Ectodermal cell (in vitro differentiated cells): ENCODE measurements around the gene KRT71.

Source experiments
- H3K27ac ChIP-seq: 2 replicates; pipeline ENCODE4 v1.7.0; 2013; ENCODE audit warnings: mild to moderate bottlenecking, low read depth, low read length; ENCODE audit not compliant: insufficient read depth, poor library complexity, severe bottlenecking
- H3K27me3 ChIP-seq: 2 replicates; pipeline ENCODE4 v1.7.0; 2013; ENCODE audit warnings: mild to moderate bottlenecking, low read length; ENCODE audit not compliant: insufficient read depth, control insufficient read depth, poor library complexity, severe bottlenecking
- H3K36me3 ChIP-seq: one replicate; pipeline ENCODE4 v1.7.0; 2013; ENCODE audit warnings: low read length; ENCODE audit not compliant: control insufficient read depth, insufficient read depth
- H3K4me1 ChIP-seq: one replicate; pipeline ENCODE4 v1.7.0; 2013; ENCODE audit warnings: low read length; ENCODE audit not compliant: control insufficient read depth, insufficient read depth
- H3K4me3 ChIP-seq: 2 replicates; pipeline ENCODE4 v1.7.0; 2013; ENCODE audit warnings: low read depth, low read length, control low read depth; ENCODE audit not compliant: insufficient read depth
- H3K9me3 ChIP-seq: 2 replicates; pipeline ENCODE4 v1.7.0; 2013; ENCODE audit warnings: mild to moderate bottlenecking, low read length, moderate library complexity; ENCODE audit not compliant: control insufficient read depth
- WGBS, 2 experiments: methylation state at CpG; one replicate each; pipeline ENCODE4 v1.1.7; 2013; ENCODE audit warnings: missing lambda C conversion rate in 2 of 2; 5-methylcytosine and 5-hydroxymethylcytosine counted together

Gene KRT71

GRCh38 chr12:52578469-52578868, 25.5 kb upstream of the KRT71 start:
- 90 to 92% methylated on average over 3 of the region's 3 CpGs for WGBS, 2 experiments
- Histone ChIP-seq H3K9me3 (no peaks in the 10 kb centered on the region), H3K36me3 (no peaks in the 10 kb centered on the region), H3K4me1 (no peaks in the 10 kb centered on the region), H3K4me3 (no peak overlapping the region), H3K27ac (no peak overlapping the region), H3K27me3 (no peaks in the 10 kb centered on the region)

GRCh38 chr12:52577316-52577715, 24.4 kb upstream of the KRT71 start:
- 93 to 94% methylated on average over 8 of the region's 8 CpGs for WGBS, 2 experiments
- no peaks in the 10 kb centered on the region for H3K4me1 ChIP-seq
- no peak overlapping the region for H3K4me3 ChIP-seq
- H3K27ac ChIP-seq: no peak overlapping the region
- H3K36me3 ChIP-seq: no peaks in the 10 kb centered on the region
- H3K9me3 ChIP-seq: no peaks in the 10 kb centered on the region
- no peaks in the 10 kb centered on the region for H3K27me3 ChIP-seq

DNA sequence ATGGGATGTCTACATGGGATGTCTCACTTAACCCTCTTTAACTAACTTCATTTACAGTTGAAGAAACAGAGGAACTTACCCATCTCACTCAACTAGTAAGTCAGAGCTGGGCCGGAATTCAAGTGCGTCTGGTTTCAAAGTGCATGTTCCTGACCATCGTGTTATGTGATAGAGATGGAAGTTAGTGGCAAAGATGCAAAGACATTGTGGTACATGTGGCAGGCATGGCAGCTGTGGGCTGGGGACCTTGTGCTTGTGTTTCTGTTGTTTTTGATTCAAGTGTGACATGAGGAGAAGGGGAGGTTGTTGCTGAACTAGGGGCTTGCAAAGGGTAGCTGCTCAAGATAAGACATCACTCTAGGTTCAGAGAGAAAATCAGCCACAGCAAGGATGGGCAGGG, 23.0 kb upstream of the KRT71 start:
- no peaks in the 10 kb centered on the region for H3K36me3 ChIP-seq
- 94 to 97% methylated on average over 3 of the region's 3 CpGs for WGBS, 2 experiments
- no peak overlapping the region for H3K4me3 ChIP-seq
- no peaks in the 10 kb centered on the region for H3K9me3 ChIP-seq
- H3K27ac ChIP-seq: no peak overlapping the region
- H3K27me3 ChIP-seq: no peaks in the 10 kb centered on the region
- H3K4me1 ChIP-seq: no peaks in the 10 kb centered on the region

GRCh38 chr12:52575256-52575655, 22.3 kb upstream of the KRT71 start:
- no peaks in the 10 kb centered on the region for H3K9me3 ChIP-seq
- WGBS, 2 experiments: 94 to 95% methylated on average over 9 of the region's 9 CpGs
- H3K27me3 ChIP-seq: no peaks in the 10 kb centered on the region
- no peaks in the 10 kb centered on the region for H3K36me3 ChIP-seq
- no peaks in the 10 kb centered on the region for H3K4me1 ChIP-seq
- H3K27ac ChIP-seq: no peak overlapping the region
- H3K4me3 ChIP-seq: no peak overlapping the region

DNA sequence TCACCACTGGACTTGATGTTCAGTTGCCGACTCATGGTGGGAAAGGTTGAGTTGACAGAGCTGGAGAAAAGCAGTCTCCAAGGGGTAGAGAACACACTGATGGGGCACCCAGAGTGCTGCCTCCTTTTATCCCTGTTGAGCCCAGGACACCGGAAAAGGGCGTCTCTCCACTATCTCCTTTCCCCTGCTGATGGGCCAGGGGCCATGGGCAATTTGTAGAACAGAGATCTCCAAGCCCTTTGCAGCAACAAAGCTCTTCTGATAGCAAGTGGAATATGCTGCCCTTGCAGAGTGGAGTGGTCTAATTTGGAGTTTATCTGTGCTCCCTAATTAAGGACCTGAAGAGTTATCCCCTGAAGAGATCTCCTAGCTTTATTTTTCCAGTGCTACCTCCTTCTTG, 20.8 kb upstream of the KRT71 start, which contains the start of gene KRT74:
Gene KRT74 (minus strand): TSS at position 101 of the 400 bp plus-strand sequence. CDS start 66 bp downstream, at position 35.
- WGBS, 2 experiments: 88 to 94% methylated on average over 3 of the region's 3 CpGs
- Histone ChIP-seq H3K4me3 (no peak within 1 kb of the TSS), H3K36me3 (no peaks in the 10 kb centered on the region), H3K9me3 (no peaks in the 10 kb centered on the region), H3K27ac (no peak within 1 kb of the TSS), H3K27me3 (no peaks in the 10 kb centered on the region), H3K4me1 (no peaks in the 10 kb centered on the region)

- Histone ChIP-seq H3K27ac (no peak overlapping the region), H3K27me3 (no peaks in the 10 kb centered on the region), H3K4me1 (no peaks in the 10 kb centered on the region), H3K36me3 (no peaks in the 10 kb centered on the region), H3K9me3 (no peaks in the 10 kb centered on the region), H3K4me3 (no peak overlapping the region)
- WGBS, 2 experiments: 95 to 97% methylated on average over 15 of the region's 15 CpGs
Measured at GRCh38 chr12:52573306-52573705, 20.4 kb upstream of the KRT71 start.

DNA sequence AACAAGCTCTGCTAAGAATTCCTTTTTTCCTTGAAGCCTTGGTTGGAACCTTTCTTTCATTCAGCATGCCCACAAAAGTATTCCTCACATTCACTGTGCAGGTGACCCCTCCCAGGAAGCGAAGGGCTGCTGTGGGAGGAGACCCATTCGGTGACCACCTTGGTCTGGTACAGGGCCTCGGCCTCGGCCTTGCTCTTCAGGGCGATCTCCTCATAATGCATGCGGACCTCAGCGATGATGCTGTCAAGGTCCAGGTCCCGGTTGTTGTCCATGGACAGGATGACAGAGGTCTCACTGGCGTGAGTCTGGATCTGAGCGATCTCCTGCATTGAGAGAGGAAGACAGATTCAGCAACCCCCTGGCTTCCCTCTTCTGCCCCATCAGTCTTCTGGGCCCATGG, 17.6 kb upstream of the KRT71 start:
- no peaks in the 10 kb centered on the region for H3K36me3 ChIP-seq
- H3K4me3 ChIP-seq: no peak overlapping the region
- H3K4me1 ChIP-seq: no peaks in the 10 kb centered on the region
- no peaks in the 10 kb centered on the region for H3K9me3 ChIP-seq
- no peaks in the 10 kb centered on the region for H3K27me3 ChIP-seq
- H3K27ac ChIP-seq: no peak overlapping the region
- 95 to 97% methylated on average over 10 of the region's 10 CpGs for WGBS, 2 experiments

- Histone ChIP-seq H3K27me3 (no peaks in the 10 kb centered on the region), H3K36me3 (no peaks in the 10 kb centered on the region), H3K27ac (no peak overlapping the region), H3K9me3 (no peaks in the 10 kb centered on the region), H3K4me1 (no peaks in the 10 kb centered on the region), H3K4me3 (no peak overlapping the region)
- WGBS, 2 experiments: 94 to 95% methylated on average over 12 of the region's 12 CpGs
Measured at GRCh38 chr12:52568111-52568510, 15.2 kb upstream of the KRT71 start.

GRCh38 chr12:52566847-52567291, 13.9 kb upstream of the KRT71 start:
- Histone ChIP-seq H3K4me3 (no peak overlapping the region), H3K36me3 (no peaks in the 10 kb centered on the region), H3K9me3 (no peaks in the 10 kb centered on the region), H3K27ac (no peak overlapping the region), H3K27me3 (no peaks in the 10 kb centered on the region), H3K4me1 (no peaks in the 10 kb centered on the region)
- WGBS, 2 experiments: 74 to 84% methylated on average over 8 of the region's 8 CpGs

- Histone ChIP-seq H3K27me3 (no peaks in the 10 kb centered on the region), H3K4me1 (no peaks in the 10 kb centered on the region), H3K4me3 (no peak overlapping the region), H3K9me3 (no peaks in the 10 kb centered on the region), H3K36me3 (no peaks in the 10 kb centered on the region), H3K27ac (no peak overlapping the region)
- WGBS, 2 experiments: 75 to 77% methylated on average over 1 of the region's 1 CpG
Measured at GRCh38 chr12:52564582-52564981, 11.6 kb upstream of the KRT71 start.

DNA sequence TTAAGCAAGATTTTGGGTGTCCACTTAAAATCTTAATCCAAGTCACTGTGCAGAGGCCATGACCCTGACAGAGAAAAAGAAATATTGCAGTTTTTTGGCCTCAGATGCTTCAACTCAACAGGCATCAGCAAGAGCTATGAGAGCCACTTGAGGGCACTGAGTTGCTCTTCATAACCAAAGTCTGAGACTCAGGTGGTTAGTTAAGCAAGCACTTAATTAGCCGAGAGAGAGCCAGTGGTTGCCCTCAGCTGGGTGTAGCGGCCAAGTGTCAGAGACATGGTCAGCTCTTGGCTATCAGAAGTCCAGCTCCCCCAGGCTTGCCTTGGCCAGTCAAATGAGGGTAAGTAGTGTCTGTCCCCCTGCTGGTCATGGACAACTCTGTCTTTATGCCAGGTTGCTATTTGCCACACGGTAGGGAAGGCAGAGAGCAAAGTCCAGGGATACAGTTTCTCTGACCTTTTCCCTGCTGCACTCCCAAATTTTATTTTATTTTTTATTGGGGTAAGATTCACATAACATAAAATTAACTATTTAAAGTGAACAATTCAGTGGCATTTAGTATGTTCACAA, 9.0 kb upstream of the KRT71 start:
- WGBS, 2 experiments: 63 to 64% methylated on average over 3 of the region's 3 CpGs

More for the DNA sequence above, 9.0 kb upstream of the KRT71 start:
- H3K36me3 ChIP-seq: no peaks in the 10 kb centered on the region
- no peaks in the 10 kb centered on the region for H3K9me3 ChIP-seq
- H3K27ac ChIP-seq: no peak overlapping the region
- no peaks in the 10 kb centered on the region for H3K27me3 ChIP-seq
- no peak overlapping the region for H3K4me3 ChIP-seq
- H3K4me1 ChIP-seq: no peaks in the 10 kb centered on the region
